ENCODE results near the gene POLR1C.

DNA sequence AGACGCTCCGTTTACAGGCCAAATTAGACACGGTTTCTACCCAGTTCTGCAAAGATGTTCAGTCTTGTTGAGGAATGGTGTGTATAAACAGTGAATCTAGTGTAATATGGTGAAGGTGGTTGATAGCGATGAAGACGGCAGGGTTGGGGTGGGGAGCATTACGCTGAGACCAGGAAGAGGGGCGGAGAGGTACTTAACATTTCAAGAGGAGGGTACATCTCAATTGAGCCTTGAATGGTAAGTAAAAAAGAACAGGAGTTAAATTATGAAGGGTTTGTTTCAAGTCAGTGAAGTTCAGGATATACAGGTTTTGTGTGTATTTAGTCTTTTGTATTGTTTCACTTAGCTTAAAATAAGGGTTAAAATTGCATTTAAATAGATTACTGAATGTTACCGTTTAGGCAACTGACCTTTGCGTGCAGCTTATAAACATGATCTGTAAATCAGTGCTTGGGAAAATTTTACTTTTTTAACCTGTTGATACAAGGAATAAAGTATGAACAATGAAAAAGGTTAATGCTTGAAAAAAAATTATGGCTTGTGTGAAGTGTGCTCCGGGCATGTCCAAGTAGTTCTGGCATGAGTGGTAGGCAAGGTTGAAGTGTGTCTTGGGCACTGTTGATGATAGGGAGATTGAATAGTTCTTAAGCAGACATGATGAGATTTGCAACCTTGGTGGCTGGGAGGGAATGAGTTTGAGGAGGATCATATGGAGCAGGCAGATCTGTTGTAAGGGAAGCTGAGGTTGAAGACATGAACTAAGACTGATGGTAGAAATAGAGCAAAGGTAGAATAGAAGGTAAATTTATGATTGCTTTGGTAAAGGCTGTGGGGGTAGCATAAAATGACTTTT is 842 bp downstream of the POLR1C start:
- TF ChIP-seq, protein P1, sequence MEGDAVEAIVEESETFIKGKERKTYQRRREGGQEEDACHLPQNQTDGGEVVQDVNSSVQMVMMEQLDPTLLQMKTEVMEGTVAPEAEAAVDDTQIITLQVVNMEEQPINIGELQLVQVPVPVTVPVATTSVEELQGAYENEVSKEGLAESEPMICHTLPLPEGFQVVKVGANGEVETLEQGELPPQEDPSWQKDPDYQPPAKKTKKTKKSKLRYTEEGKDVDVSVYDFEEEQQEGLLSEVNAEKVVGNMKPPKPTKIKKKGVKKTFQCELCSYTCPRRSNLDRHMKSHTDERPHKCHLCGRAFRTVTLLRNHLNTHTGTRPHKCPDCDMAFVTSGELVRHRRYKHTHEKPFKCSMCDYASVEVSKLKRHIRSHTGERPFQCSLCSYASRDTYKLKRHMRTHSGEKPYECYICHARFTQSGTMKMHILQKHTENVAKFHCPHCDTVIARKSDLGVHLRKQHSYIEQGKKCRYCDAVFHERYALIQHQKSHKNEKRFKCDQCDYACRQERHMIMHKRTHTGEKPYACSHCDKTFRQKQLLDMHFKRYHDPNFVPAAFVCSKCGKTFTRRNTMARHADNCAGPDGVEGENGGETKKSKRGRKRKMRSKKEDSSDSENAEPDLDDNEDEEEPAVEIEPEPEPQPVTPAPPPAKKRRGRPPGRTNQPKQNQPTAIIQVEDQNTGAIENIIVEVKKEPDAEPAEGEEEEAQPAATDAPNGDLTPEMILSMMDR (tag by site-specific recombination; IDR thresholded peaks at IDR 0.05): no peak
- TF ChIP-seq ZNF138 (tag by site-specific recombination; IDR thresholded peaks at IDR 0.05; ENCODE audit: borderline replicate concordance): no peak
- no peak for TF ChIP-seq GLI2 (tag by site-specific recombination; IDR thresholded peaks at IDR 0.05; ENCODE audit: borderline replicate concordance, low read depth)
- TF ChIP-seq, protein P2, sequence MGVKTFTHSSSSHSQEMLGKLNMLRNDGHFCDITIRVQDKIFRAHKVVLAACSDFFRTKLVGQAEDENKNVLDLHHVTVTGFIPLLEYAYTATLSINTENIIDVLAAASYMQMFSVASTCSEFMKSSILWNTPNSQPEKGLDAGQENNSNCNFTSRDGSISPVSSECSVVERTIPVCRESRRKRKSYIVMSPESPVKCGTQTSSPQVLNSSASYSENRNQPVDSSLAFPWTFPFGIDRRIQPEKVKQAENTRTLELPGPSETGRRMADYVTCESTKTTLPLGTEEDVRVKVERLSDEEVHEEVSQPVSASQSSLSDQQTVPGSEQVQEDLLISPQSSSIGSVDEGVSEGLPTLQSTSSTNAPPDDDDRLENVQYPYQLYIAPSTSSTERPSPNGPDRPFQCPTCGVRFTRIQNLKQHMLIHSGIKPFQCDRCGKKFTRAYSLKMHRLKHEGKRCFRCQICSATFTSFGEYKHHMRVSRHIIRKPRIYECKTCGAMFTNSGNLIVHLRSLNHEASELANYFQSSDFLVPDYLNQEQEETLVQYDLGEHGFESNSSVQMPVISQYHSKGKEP (tag by site-specific recombination; IDR thresholded peaks at IDR 0.05): no peak
- TF ChIP-seq ZBTB1 (tag by site-specific recombination; IDR thresholded peaks at IDR 0.05): no peak
- TF ChIP-seq, protein P3, sequence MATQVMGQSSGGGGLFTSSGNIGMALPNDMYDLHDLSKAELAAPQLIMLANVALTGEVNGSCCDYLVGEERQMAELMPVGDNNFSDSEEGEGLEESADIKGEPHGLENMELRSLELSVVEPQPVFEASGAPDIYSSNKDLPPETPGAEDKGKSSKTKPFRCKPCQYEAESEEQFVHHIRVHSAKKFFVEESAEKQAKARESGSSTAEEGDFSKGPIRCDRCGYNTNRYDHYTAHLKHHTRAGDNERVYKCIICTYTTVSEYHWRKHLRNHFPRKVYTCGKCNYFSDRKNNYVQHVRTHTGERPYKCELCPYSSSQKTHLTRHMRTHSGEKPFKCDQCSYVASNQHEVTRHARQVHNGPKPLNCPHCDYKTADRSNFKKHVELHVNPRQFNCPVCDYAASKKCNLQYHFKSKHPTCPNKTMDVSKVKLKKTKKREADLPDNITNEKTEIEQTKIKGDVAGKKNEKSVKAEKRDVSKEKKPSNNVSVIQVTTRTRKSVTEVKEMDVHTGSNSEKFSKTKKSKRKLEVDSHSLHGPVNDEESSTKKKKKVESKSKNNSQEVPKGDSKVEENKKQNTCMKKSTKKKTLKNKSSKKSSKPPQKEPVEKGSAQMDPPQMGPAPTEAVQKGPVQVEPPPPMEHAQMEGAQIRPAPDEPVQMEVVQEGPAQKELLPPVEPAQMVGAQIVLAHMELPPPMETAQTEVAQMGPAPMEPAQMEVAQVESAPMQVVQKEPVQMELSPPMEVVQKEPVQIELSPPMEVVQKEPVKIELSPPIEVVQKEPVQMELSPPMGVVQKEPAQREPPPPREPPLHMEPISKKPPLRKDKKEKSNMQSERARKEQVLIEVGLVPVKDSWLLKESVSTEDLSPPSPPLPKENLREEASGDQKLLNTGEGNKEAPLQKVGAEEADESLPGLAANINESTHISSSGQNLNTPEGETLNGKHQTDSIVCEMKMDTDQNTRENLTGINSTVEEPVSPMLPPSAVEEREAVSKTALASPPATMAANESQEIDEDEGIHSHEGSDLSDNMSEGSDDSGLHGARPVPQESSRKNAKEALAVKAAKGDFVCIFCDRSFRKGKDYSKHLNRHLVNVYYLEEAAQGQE (tag by site-specific recombination; IDR thresholded peaks at IDR 0.05): no peak
- TF ChIP-seq ZNF140 (tag by site-specific recombination; IDR thresholded peaks at IDR 0.05): no peak
- TF ChIP-seq ZNF121 (tag by site-specific recombination; IDR thresholded peaks at IDR 0.05): no peak
